Motor neuron (in vitro differentiated cells): ENCODE measurements around the gene NSD1. TPM values are rescaled to one million over a fixed set of nuclear protein-coding genes. Genes with fewer than 3 reads are reported as not detected.

Source experiments
- ATAC-seq, 8 experiments: fragments of 200-7000 bp; cut with Tn5 transposase; replicated peaks in 6 of 8; 2 replicates each; pipeline ENCODE4 v1.8.0; 2021; ENCODE audit warnings: mild to moderate bottlenecking in 8 of 8, moderate library complexity in 8 of 8
- H3K27ac ChIP-seq, 2 donors: fragments of 250-450 bp; sonication (Bioruptor Pico); 2 replicates each; pipeline ENCODE4 v1.9.0; 2021; ENCODE audit warnings: antibody characterized with exemption in 2 of 2, mild to moderate bottlenecking in 2 of 2, moderate library complexity in 1 of 2
- H3K4me1 ChIP-seq, 2 donors: fragments of 250-450 bp; sonication (Bioruptor Pico); replicated peaks in 1 of 2; 2 replicates each; pipeline ENCODE4 v1.6.1; 2021; ENCODE audit warnings: antibody characterized with exemption in 2 of 2, mild to moderate bottlenecking in 2 of 2, moderate library complexity in 1 of 2
- H3K4me3 ChIP-seq, 5 donors: fragments of 250-450 bp; sonication (Bioruptor Pico); 2 replicates each; pipeline ENCODE4 v1.9.0; 2021; ENCODE audit warnings: antibody characterized with exemption in 5 of 5, mild to moderate bottlenecking in 5 of 5, moderate library complexity in 4 of 5
- WGBS, 10 experiments: fragments of 450-650 bp; shearing (Covaris generic); methylation state at CpG; one replicate each; pipeline ENCODE4 v1.0.0; 2022; 5-methylcytosine and 5-hydroxymethylcytosine counted together
- in situ Hi-C, 9 experiments: fragments of 400-800 bp; cut with MboI; loops; one replicate each; pipeline ENCODE4 v1.15.0; 2021; ENCODE audit warnings: low sequenced_read_pairs in 9 of 9, low pct_unique_long_range_greater_than_20kb in 2 of 9; ENCODE audit not compliant: unreplicated experiment in 9 of 9
- total RNA-seq, 8 experiments: library from RNA; unstranded; fragments of 300-600 nt; gene quantifications; 2 replicates each; pipeline versions ENCODE4 v1.2.3 to v1.2.4, GENCODE V29; 2022

The NSD1 gene
- total RNA-seq, 8 experiments from 2014 or later, result 23.9 to 91.7 (median 32.6) TPM

- peaks cover 0 to 1% of the 10 kb centered on the region in 2 donors for H3K4me1 ChIP-seq
- in situ Hi-C loops, result no loop called here
Observed at GRCh38 chr5:177344891-177345290, 211.3 kb downstream of the NSD1 start.

GRCh38 chr5:177346820-177347219, 213.2 kb downstream of the NSD1 start:
- H3K27ac ChIP-seq, result no peak overlapping the region
- in situ Hi-C loops, result no loop called here
- no peak overlapping the region for H3K4me3 ChIP-seq
- 43 to 100% (median 80%) methylated on average over 1 to 4 of the region's 4 CpGs; no CpG with 5 or more reads in 1 of the 10 experiments for WGBS, 10 experiments
- peaks cover 9 to 10% of the 10 kb centered on the region in 2 donors for H3K4me1 ChIP-seq
- no peak for ATAC-seq

More at GRCh38 chr5:177344891-177345290, 211.3 kb downstream of the NSD1 start:
- no peak overlapping the region for H3K4me3 ChIP-seq
- 93 to 100% (median 97%) methylated on average over 1 to 6 of the region's 6 CpGs for WGBS, 10 experiments
- no peak overlapping the region for H3K27ac ChIP-seq
- ATAC-seq, result no peak

- ATAC-seq, result no peak
- in situ Hi-C loops, result no loop called here
- 90 to 100% (median 100%) methylated on average over 1 to 4 of the region's 4 CpGs; no CpG with 5 or more reads in 3 of the 10 experiments for WGBS, 10 experiments
- Histone ChIP-seq H3K4me1 (peaks cover 10 to 11% of the 10 kb centered on the region in 2 donors), H3K4me3 (no peak overlapping the region), H3K27ac (no peak overlapping the region)
Observed at GRCh38 chr5:177347699-177348098, 214.1 kb downstream of the NSD1 start.

DNA sequence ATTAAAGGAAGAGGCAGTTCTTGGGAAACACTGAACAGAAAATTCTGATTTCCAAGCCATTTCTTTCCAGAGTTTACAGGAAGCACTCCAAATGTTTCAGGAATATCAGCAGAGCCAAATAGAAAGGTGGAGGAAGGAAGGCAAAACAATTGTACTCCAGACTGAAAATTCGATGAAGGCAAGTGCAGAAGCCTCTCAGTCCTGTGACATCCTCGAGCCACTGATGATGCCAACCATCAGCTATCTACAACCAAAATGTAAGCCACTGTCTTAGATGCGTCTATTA, 215.7 kb downstream of the NSD1 start:
- H3K4me1 ChIP-seq, result peaks cover 10 to 11% of the 10 kb centered on the region in 2 donors
- in situ Hi-C loops, result no loop called here
- H3K27ac ChIP-seq, result no peak overlapping the region
- no peak overlapping the region for H3K4me3 ChIP-seq
- WGBS, 10 experiments, result 0 to 100% (median 77%) methylated on average over 1 to 3 of the region's 3 CpGs; no CpG with 5 or more reads in 1 of the 10 experiments
- no peak for ATAC-seq

DNA sequence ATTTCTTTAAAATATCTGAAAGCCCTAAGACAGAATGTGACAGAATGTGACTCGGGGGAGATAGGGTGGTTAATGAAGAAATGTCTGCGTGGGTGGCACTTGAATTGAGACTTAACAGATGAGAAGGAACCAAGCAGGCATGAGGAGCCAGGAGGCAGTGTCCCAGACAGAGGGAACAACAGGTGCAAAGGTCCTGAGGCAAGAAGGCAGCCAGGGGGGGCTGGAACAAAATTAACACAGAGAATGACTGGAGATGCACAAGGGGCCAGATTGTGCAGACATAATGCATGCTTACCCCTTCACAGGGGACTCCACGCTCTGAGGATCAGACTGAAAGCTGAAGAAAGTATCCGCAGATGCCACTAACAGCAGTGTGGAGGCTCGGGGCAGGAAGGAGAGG, 216.2 kb downstream of the NSD1 start:
- H3K4me1 ChIP-seq, result peaks cover 10 to 11% of the 10 kb centered on the region in 2 donors
- 70 to 94% (median 83%) methylated on average over 1 to 5 of the region's 5 CpGs; no CpG with 5 or more reads in 5 of the 10 experiments for WGBS, 10 experiments
- ATAC-seq, result no peak
- in situ Hi-C loops, result no loop called here
- no peak overlapping the region for H3K27ac ChIP-seq
- no peak overlapping the region for H3K4me3 ChIP-seq

Other genes starting within 250 kb of the NSD1 start
- 1 to 10 TPM in 1 of 8 experiments, under 1 TPM in 1, not detected in 6; 0.46 to 1.1 TPM for gene HK3, start 234.4 kb upstream of the NSD1 start, total RNA-seq
- gene UIMC1, start 127.0 kb upstream of the NSD1 start, total RNA-seq, result 10 to 100 TPM; 28.4 to 47.1 (median 36.0) TPM
- 10 to 100 TPM; 14.1 to 36.8 (median 21.1) TPM for gene ZNF346, start 111.1 kb upstream of the NSD1 start, total RNA-seq
- gene FGFR4, start 46.9 kb upstream of the NSD1 start, total RNA-seq, result 10 to 100 TPM in 1 of 8 experiments, 1 to 10 TPM in 6, under 1 TPM in 1; 0.98 to 11.2 (median 2.2) TPM
- gene RAB24, start 169.9 kb downstream of the NSD1 start, total RNA-seq, result 10 to 100 TPM; 14.6 to 34.0 (median 23.8) TPM
- gene PRELID1, start 170.0 kb downstream of the NSD1 start, total RNA-seq, result 100 to 1,000 TPM in 3 of 8 experiments, 10 to 100 TPM in 5; 64.9 to 154 (median 93.2) TPM
- 10 to 100 TPM in 2 of 8 experiments, 1 to 10 TPM in 6; 2.4 to 34.1 (median 6.3) TPM for gene MXD3, start 178.1 kb downstream of the NSD1 start, total RNA-seq
- 100 to 1,000 TPM in 4 of 8 experiments, 10 to 100 TPM in 4; 48.3 to 219 (median 111) TPM for gene LMAN2, start 217.9 kb downstream of the NSD1 start, total RNA-seq
- gene RGS14, start 224.2 kb downstream of the NSD1 start, total RNA-seq, result 10 to 100 TPM in 1 of 8 experiments, 1 to 10 TPM in 7; 2.3 to 23.9 (median 4.7) TPM